Measurements from ENCODE around the gene ZNF626. TPM values are rescaled to one million over a fixed set of nuclear protein-coding genes. Genes with fewer than 3 reads are reported as not detected.
"Not testable (repeated sequence)": the region's sequence is repeated elsewhere in the genome, so short reads cannot be mapped to it uniquely, and the experiment has no call there.

The ZNF626 gene
- total and polyA plus RNA-seq, 9 donors: 15.3 to 40.3 (median 30.5) TPM

- intact Hi-C loops (cut with DNase I): no loop called here
- WGBS, 3 donors: 94 to 96% (median 94%) methylated on average over 7 of the region's 7 CpGs
- Histone ChIP-seq H3K36me3 (no peaks in the 10 kb centered on the region), H3K27me3 (no peaks in the 10 kb centered on the region), H3K4me1 (ENCODE audit: insufficient read depth) (peaks cover 4% of the 10 kb centered on the region), H3K9me3 (peaks cover 0 to 1% of the 10 kb centered on the region in 2 donors), H3K27ac (no peak overlapping the region), H3K4me3 (no peak overlapping the region)
- TF ChIP-seq EP300 (IDR thresholded peaks at IDR 0.05) (no peak), POLR2A (IDR thresholded peaks at IDR 0.05) (no peak), CTCF (IDR thresholded peaks at IDR 0.05) (no peak)
- peak; percentile 17 to 55 (median 44) for DNase-seq
Observed at GRCh38 chr19:20662421-20663105, 1.2 kb upstream of the ZNF626 start.

GRCh38 chr19:20660473-20661140 lies 764 bp downstream of the ZNF626 start:
- Histone ChIP-seq H3K9me3 (peaks cover 0 to 4% of the 10 kb centered on the region in 2 donors), H3K27ac (peak overlapping the region in 1 of 2 donors; percentile 65), H3K4me1 (ENCODE audit: insufficient read depth) (peaks cover 8% of the 10 kb centered on the region), H3K27me3 (no peaks in the 10 kb centered on the region), H3K4me3 (peak overlapping the region; percentile 74), H3K36me3 (no peaks in the 10 kb centered on the region)
- 4 to 11% (median 7%) methylated on average over 29 of the region's 29 CpGs for WGBS, 3 donors
- peak; percentile 15 to 43 (median 31) for DNase-seq
- TF ChIP-seq POLR2A (IDR thresholded peaks at IDR 0.05) (no peak), CTCF (IDR thresholded peaks at IDR 0.05) (no peak), EP300 (IDR thresholded peaks at IDR 0.05) (no peak)
- intact Hi-C loops (cut with DNase I): no loop called here

- Histone ChIP-seq H3K4me1 (ENCODE audit: insufficient read depth) (no peaks in the 10 kb centered on the region), H3K4me3 (no peak overlapping the region), H3K9me3 (peaks cover 0 to 8% of the 10 kb centered on the region in 2 donors), H3K27me3 (no peaks in the 10 kb centered on the region), H3K27ac (no peak overlapping the region), H3K36me3 (peaks cover 2% of the 10 kb centered on the region)
- WGBS, 3 donors: 96 to 99% (median 97%) methylated on average over 2 of the region's 2 CpGs
- intact Hi-C loops (cut with DNase I): no loop called here
- no peak for DNase-seq
- TF ChIP-seq EP300 (IDR thresholded peaks at IDR 0.05): no peak
- no peak for TF ChIP-seq CTCF (IDR thresholded peaks at IDR 0.05)
- TF ChIP-seq POLR2A (IDR thresholded peaks at IDR 0.05): no peak
Observed at GRCh38 chr19:20640545-20640944, 20.8 kb downstream of the ZNF626 start.

- Histone ChIP-seq H3K27ac (no peak overlapping the region), H3K4me3 (no peak overlapping the region), H3K4me1 (ENCODE audit: insufficient read depth) (no peaks in the 10 kb centered on the region), H3K9me3 (peaks cover 0 to 13% of the 10 kb centered on the region in 2 donors), H3K36me3 (peaks cover 2% of the 10 kb centered on the region), H3K27me3 (no peaks in the 10 kb centered on the region)
- 95 to 98% (median 95%) methylated on average over 2 of the region's 2 CpGs for WGBS, 3 donors
- no peak for DNase-seq
- no peak for TF ChIP-seq CTCF (IDR thresholded peaks at IDR 0.05)
- no peak for TF ChIP-seq POLR2A (IDR thresholded peaks at IDR 0.05)
- no peak for TF ChIP-seq EP300 (IDR thresholded peaks at IDR 0.05)
- intact Hi-C loops (cut with DNase I): no loop called here
Observed at GRCh38 chr19:20640023-20640422, 21.3 kb downstream of the ZNF626 start.

- intact Hi-C loops (cut with DNase I); H3K27ac ChIP-seq; H3K27me3 ChIP-seq; DNase-seq; H3K4me3 ChIP-seq; H3K4me1 ChIP-seq (ENCODE audit: insufficient read depth); H3K36me3 ChIP-seq: not testable (repeated sequence)
- WGBS, 3 donors: 86 to 100% (median 91%) methylated on average over 2 of the region's 2 CpGs
- H3K9me3 ChIP-seq: peaks cover 10 to 20% of the 10 kb centered on the region in 2 donors
Observed at GRCh38 chr19:20624560-20624959, 36.8 kb downstream of the ZNF626 start.

Measured in ovary (tissue), 9 donors.